Panc1 (cell line): ENCODE results near the gene CPPED1. TPM values are rescaled to one million over a fixed set of nuclear protein-coding genes. Genes with fewer than 3 reads are reported as not detected.

Source experiments
- ATAC-seq: fragments of 200-7000 bp; cut with Tn5 transposase; 2 replicates; pipeline ENCODE4 v1.9.1; 2020; ENCODE audit warnings: mild to moderate bottlenecking, moderate library complexity
- BruUV-seq: library from RNA; stranded (reverse); fragments of 400-500 nt; replicated peaks from 2 replicates; lab custom pipeline; 2021; lab: Mats Ljungman, UMichigan
- CTCF ChIA-PET: fragments of 300-600 bp; sonication (Branson Sonifier 250); formaldehyde crosslinking; loops from one replicate; lab custom pipeline; 2022; ENCODE audit warnings: antibody characterized with exemption; lab: Charles Lee
- POLR2A ChIA-PET: fragments of 300-600 bp; sonication (Branson Sonifier 250); formaldehyde crosslinking; loops from one replicate; lab custom pipeline; 2022; ENCODE audit warnings: antibody characterized with exemption; lab: Charles Lee
- DNase-seq: peaks from one replicate; pipeline ENCODE4 v3.0.0-alpha.2; 2010; ENCODE audit warnings: low read depth, low spot score
- H3K27ac ChIP-seq: 2 replicates; pipeline ENCODE4 v1.5.1; 2011; ENCODE audit warnings: mild to moderate bottlenecking, low read length, inconsistent platforms
- H3K27me3 ChIP-seq: fragments of 200-500 bp; sonication (Bioruptor generic); 2 replicates; pipeline ENCODE4 v1.6.0; 2014; ENCODE audit warnings: low read length, inconsistent platforms; ENCODE audit not compliant: control insufficient read depth, insufficient read depth
- H3K36me3 ChIP-seq: fragments of 200-500 bp; sonication (Bioruptor generic); 2 replicates; pipeline ENCODE4 v1.5.1; 2014; ENCODE audit warnings: inconsistent platforms, mild to moderate bottlenecking, low read length, moderate library complexity; ENCODE audit not compliant: control insufficient read depth, insufficient read depth
- H3K4me1 ChIP-seq: 2 replicates; pipeline ENCODE4 v1.5.1; 2011; ENCODE audit warnings: inconsistent platforms, mild to moderate bottlenecking, low read length, moderate library complexity; ENCODE audit not compliant: control insufficient read depth, insufficient read depth
- H3K4me3 ChIP-seq, 2 experiments: 2 replicates each; pipeline ENCODE4 v1.5.1; 2011 to 2012; ENCODE audit warnings: low read depth in 2 of 2, low read length in 2 of 2, mild to moderate bottlenecking in 2 of 2, inconsistent platforms in 1 of 2, moderate library complexity in 1 of 2
- H3K9me3 ChIP-seq: fragments of 200-500 bp; sonication (Bioruptor generic); 2 replicates; pipeline ENCODE4 v1.5.1; 2014; ENCODE audit warnings: low read depth, mild to moderate bottlenecking, inconsistent platforms, low read length, moderate library complexity; ENCODE audit not compliant: control insufficient read depth, insufficient read depth
- POLR2AphosphoS5 ChIP-seq: IDR thresholded peaks from 2 replicates; pipeline ENCODE4 v1.6.1; 2012; ENCODE audit warnings: mild to moderate bottlenecking, low read depth, low read length, moderate library complexity
- SIN3A ChIP-seq: IDR thresholded peaks from 2 replicates; pipeline ENCODE4 v1.6.1; 2012; ENCODE audit warnings: low read depth, mild to moderate bottlenecking, low read length, moderate library complexity, borderline replicate concordance; ENCODE audit not compliant: insufficient read depth
- TCF7L2 ChIP-seq: IDR thresholded peaks from 2 replicates; pipeline ENCODE4 v1.6.1; 2011; ENCODE audit warnings: mild to moderate bottlenecking, low read depth, low read length, inconsistent platforms
- in situ Hi-C: cut with HindIII; loops from 2 replicates; pipeline ENCODE4 v1.10.0; 2016; ENCODE audit warnings: low sequenced_read_pairs, low pct_unique_long_range_greater_than_20kb
- intact Hi-C: fragments of 100-400 bp; cut with micrococcal nuclease; formaldehyde crosslinking; loops from one replicate; pipeline ENCODE4 v1.10.0; 2022; ENCODE audit not compliant: unreplicated experiment
- total RNA-seq: library from RNA; stranded (reverse); gene quantifications from one replicate; pipeline ENCODE4 v1.2.1, GENCODE V29; 2021; ENCODE audit not compliant: unreplicated experiment
- TF ChIP-seq, protein P1 (sequence below): fragments of 450-650 bp; IDR thresholded peaks from 2 replicates; pipeline ENCODE4 v1.5.1; 2017; ENCODE audit warnings: mild to moderate bottlenecking
- TF ChIP-seq, protein P2 (sequence below), 2 experiments: IDR thresholded peaks; 2 replicates each; pipeline ENCODE4 v1.6.1; 2011 to 2012; ENCODE audit warnings: low read depth in 2 of 2, control low read depth in 1 of 2, low read length in 1 of 2, mild to moderate bottlenecking in 1 of 2, moderate library complexity in 1 of 2; ENCODE audit not compliant: insufficient read depth in 1 of 2

The CPPED1 gene
- total RNA-seq, 1 experiment from 2014 or later = 12.5 TPM

DNA sequence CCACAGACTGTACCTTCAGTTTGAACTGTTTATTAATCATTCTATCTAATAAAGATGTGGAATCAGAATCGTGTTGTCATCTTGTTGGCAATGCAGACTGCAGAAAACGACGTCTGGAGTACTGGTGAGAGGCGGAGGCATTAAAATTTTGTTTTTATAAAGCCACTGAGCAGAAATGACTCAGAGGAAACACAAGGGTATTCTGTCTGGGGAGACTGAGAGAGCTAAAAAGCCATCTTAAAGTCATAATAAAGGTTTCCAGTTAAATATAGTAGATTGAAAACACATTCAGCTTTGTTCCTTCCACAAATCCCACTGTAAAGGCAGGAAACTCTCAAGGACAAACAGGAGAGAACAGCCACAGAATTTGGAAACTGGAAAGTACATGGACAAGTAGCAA, 74.2 kb downstream of the CPPED1 start:
- CTCF ChIA-PET = no interaction called here
- intact Hi-C loops = no loop called here
- Histone ChIP-seq H3K27me3 (no peaks in the 10 kb centered on the region), H3K9me3 (no peaks in the 10 kb centered on the region), H3K36me3 (no peaks in the 10 kb centered on the region), H3K4me1 (no peaks in the 10 kb centered on the region), H3K4me3 (no peak overlapping the region), H3K27ac (no peak overlapping the region)
- in situ Hi-C loops = no loop called here
- POLR2A ChIA-PET = no interaction called here
- DNase-seq (no peak), ATAC-seq (no peak)
- TF ChIP-seq POLR2AphosphoS5 = no peak
- TF ChIP-seq, protein P1, sequence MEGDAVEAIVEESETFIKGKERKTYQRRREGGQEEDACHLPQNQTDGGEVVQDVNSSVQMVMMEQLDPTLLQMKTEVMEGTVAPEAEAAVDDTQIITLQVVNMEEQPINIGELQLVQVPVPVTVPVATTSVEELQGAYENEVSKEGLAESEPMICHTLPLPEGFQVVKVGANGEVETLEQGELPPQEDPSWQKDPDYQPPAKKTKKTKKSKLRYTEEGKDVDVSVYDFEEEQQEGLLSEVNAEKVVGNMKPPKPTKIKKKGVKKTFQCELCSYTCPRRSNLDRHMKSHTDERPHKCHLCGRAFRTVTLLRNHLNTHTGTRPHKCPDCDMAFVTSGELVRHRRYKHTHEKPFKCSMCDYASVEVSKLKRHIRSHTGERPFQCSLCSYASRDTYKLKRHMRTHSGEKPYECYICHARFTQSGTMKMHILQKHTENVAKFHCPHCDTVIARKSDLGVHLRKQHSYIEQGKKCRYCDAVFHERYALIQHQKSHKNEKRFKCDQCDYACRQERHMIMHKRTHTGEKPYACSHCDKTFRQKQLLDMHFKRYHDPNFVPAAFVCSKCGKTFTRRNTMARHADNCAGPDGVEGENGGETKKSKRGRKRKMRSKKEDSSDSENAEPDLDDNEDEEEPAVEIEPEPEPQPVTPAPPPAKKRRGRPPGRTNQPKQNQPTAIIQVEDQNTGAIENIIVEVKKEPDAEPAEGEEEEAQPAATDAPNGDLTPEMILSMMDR = no peak
- TF ChIP-seq SIN3A = no peak
- TF ChIP-seq, protein P2, sequence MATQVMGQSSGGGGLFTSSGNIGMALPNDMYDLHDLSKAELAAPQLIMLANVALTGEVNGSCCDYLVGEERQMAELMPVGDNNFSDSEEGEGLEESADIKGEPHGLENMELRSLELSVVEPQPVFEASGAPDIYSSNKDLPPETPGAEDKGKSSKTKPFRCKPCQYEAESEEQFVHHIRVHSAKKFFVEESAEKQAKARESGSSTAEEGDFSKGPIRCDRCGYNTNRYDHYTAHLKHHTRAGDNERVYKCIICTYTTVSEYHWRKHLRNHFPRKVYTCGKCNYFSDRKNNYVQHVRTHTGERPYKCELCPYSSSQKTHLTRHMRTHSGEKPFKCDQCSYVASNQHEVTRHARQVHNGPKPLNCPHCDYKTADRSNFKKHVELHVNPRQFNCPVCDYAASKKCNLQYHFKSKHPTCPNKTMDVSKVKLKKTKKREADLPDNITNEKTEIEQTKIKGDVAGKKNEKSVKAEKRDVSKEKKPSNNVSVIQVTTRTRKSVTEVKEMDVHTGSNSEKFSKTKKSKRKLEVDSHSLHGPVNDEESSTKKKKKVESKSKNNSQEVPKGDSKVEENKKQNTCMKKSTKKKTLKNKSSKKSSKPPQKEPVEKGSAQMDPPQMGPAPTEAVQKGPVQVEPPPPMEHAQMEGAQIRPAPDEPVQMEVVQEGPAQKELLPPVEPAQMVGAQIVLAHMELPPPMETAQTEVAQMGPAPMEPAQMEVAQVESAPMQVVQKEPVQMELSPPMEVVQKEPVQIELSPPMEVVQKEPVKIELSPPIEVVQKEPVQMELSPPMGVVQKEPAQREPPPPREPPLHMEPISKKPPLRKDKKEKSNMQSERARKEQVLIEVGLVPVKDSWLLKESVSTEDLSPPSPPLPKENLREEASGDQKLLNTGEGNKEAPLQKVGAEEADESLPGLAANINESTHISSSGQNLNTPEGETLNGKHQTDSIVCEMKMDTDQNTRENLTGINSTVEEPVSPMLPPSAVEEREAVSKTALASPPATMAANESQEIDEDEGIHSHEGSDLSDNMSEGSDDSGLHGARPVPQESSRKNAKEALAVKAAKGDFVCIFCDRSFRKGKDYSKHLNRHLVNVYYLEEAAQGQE (IDR thresholded peaks at IDR 0.05; ENCODE audit: insufficient read depth in 1 of 2, low read depth in 2 of 2, low read length in 1 of 2) = no peak
- no peak for TF ChIP-seq TCF7L2
- no TSS peak for BruUV-seq

DNA sequence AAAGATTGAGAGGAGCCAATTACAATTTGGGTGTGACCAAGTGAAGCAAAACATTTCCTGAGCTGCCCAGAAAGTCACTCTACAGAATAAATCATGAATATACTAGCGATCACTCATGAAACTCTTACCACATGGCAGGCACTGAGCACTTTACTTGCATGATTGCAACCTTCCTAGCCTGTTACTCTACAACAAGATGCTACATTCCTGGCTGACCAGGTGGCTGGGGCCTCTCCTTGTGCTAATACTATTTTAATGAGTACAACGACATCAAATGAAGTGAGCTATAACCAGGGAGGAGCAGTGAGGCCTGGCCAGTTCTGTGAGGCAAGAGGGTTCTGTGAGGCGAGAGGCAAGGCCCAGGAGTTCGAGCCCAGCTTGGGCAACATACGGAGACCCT, 75.2 kb downstream of the CPPED1 start:
- Histone ChIP-seq H3K4me3 (no peak overlapping the region), H3K9me3 (no peaks in the 10 kb centered on the region), H3K27ac (no peak overlapping the region), H3K36me3 (no peaks in the 10 kb centered on the region), H3K27me3 (no peaks in the 10 kb centered on the region), H3K4me1 (no peaks in the 10 kb centered on the region)
- intact Hi-C loops = no loop called here
- in situ Hi-C loops = no loop called here
- BruUV-seq = no TSS peak
- POLR2A ChIA-PET = no interaction called here
- DNase-seq (no peak), ATAC-seq (no peak)
- CTCF ChIA-PET = no interaction called here
- TF ChIP-seq TCF7L2 = no peak
- TF ChIP-seq, protein P1 = no peak
- TF ChIP-seq POLR2AphosphoS5 = no peak
- TF ChIP-seq, protein P2 (IDR thresholded peaks at IDR 0.05; ENCODE audit: insufficient read depth in 1 of 2, low read depth in 2 of 2, low read length in 1 of 2) = no peak
- no peak for TF ChIP-seq SIN3A
